Uterine smooth muscle cell (primary cell): Measurements from ENCODE around the gene KDM7A. TPM values are rescaled to one million over a fixed set of nuclear protein-coding genes. Genes with fewer than 3 reads are reported as not detected.

Source experiments
- total RNA-seq: library from RNA; depleted of rRNA; stranded (reverse); fragments of >200 nt; gene quantifications from 2 replicates; pipeline ENCODE4 v1.2.3, GENCODE V29; 2014

The KDM7A gene, protein sequence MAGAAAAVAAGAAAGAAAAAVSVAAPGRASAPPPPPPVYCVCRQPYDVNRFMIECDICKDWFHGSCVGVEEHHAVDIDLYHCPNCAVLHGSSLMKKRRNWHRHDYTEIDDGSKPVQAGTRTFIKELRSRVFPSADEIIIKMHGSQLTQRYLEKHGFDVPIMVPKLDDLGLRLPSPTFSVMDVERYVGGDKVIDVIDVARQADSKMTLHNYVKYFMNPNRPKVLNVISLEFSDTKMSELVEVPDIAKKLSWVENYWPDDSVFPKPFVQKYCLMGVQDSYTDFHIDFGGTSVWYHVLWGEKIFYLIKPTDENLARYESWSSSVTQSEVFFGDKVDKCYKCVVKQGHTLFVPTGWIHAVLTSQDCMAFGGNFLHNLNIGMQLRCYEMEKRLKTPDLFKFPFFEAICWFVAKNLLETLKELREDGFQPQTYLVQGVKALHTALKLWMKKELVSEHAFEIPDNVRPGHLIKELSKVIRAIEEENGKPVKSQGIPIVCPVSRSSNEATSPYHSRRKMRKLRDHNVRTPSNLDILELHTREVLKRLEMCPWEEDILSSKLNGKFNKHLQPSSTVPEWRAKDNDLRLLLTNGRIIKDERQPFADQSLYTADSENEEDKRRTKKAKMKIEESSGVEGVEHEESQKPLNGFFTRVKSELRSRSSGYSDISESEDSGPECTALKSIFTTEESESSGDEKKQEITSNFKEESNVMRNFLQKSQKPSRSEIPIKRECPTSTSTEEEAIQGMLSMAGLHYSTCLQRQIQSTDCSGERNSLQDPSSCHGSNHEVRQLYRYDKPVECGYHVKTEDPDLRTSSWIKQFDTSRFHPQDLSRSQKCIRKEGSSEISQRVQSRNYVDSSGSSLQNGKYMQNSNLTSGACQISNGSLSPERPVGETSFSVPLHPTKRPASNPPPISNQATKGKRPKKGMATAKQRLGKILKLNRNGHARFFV
- 4.3 and 7.1 TPM in 2 replicates for total RNA-seq

GRCh38 chr7:140176811-140177702 lies at the start of gene KDM7A:
Gene KDM7A, minus strand, starts transcription at chr7:140176983. Its CDS starts 46 bp downstream, at chr7:140176937.

GRCh38 chr7:140062528-140063299 lies 114.1 kb downstream of the KDM7A start, which contains the start of gene PARP12:
Gene PARP12, minus strand, starts transcription at chr7:140062951. Its CDS starts 104 bp downstream, at chr7:140062847.

Other genes with a start within 250 kb of the KDM7A start
- gene PARP12, start 114.0 kb downstream of the KDM7A start, total RNA-seq, result 17.4 and 18.4 TPM in 2 replicates
- gene SLC37A3, start 221.5 kb upstream of the KDM7A start, total RNA-seq, result 67.3 and 71.7 TPM in 2 replicates
- not detected in 2 replicates for gene RAB19, start 227.1 kb upstream of the KDM7A start, total RNA-seq